ENCODE data around the gene CHORDC1. TPM values are rescaled to one million over a fixed set of nuclear protein-coding genes. Genes with fewer than 3 reads are reported as not detected.

The CHORDC1 gene
- total and polyA plus RNA-seq, 2 donors from 2014 or later, result 12.3 to 21.7 TPM

DNA sequence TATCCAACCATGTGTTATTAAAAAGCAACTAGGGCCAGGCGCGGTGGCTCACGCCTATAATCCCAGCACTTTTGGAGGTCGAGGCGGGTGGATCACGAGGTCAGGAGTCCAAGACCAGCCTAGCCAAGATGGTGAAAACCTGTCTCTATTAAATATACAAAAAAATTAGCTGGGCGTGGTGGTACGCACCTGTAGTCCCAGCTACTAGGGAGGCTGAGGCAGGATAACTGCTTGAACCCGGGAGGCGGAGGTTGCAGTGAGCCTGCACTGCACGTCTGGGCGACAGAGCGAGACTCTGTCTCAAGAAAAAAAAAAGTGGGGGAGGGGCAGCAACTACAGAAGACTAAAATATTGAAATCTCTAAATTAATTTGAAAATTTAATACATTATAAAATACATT, 18.4 kb downstream of the CHORDC1 start:
- Histone ChIP-seq H3K27me3 (ENCODE audit: control insufficient read depth, insufficient read depth, low read length) (no peaks in the 10 kb centered on the region), H3K36me3 (ENCODE audit: control insufficient read depth in 2 of 3, insufficient read depth in 3 of 3, low read length in 3 of 3) (peaks cover 0 to 12% (median 6%) of the 10 kb centered on the region in 3 donors), H3K4me3 (ENCODE audit: low read length in 3 of 3) (no peak overlapping the region), H3K9me3 (ENCODE audit: control insufficient read depth in 2 of 3, insufficient read depth in 1 of 3, low read length in 3 of 3) (no peaks in the 10 kb centered on the region), H3K9ac (ENCODE audit: low read length in 3 of 3) (no peak overlapping the region), H3K4me1 (ENCODE audit: control insufficient read depth in 2 of 3, insufficient read depth in 2 of 3, low read depth in 1 of 3, low read length in 3 of 3) (no peaks in the 10 kb centered on the region), H3K27ac (ENCODE audit: low read depth in 2 of 2, low read length in 2 of 2) (no peak overlapping the region)
- TF ChIP-seq, protein P1, sequence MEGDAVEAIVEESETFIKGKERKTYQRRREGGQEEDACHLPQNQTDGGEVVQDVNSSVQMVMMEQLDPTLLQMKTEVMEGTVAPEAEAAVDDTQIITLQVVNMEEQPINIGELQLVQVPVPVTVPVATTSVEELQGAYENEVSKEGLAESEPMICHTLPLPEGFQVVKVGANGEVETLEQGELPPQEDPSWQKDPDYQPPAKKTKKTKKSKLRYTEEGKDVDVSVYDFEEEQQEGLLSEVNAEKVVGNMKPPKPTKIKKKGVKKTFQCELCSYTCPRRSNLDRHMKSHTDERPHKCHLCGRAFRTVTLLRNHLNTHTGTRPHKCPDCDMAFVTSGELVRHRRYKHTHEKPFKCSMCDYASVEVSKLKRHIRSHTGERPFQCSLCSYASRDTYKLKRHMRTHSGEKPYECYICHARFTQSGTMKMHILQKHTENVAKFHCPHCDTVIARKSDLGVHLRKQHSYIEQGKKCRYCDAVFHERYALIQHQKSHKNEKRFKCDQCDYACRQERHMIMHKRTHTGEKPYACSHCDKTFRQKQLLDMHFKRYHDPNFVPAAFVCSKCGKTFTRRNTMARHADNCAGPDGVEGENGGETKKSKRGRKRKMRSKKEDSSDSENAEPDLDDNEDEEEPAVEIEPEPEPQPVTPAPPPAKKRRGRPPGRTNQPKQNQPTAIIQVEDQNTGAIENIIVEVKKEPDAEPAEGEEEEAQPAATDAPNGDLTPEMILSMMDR (IDR thresholded peaks at IDR 0.05; ENCODE audit: borderline replicate concordance, extremely low read depth, insufficient read depth), result no peak
- DNase-seq, result peak in 1 of 5 donors; percentile 14
- no peak for FAIRE-seq
- intact Hi-C loops (cut with DNase I), result no loop called here

DNA sequence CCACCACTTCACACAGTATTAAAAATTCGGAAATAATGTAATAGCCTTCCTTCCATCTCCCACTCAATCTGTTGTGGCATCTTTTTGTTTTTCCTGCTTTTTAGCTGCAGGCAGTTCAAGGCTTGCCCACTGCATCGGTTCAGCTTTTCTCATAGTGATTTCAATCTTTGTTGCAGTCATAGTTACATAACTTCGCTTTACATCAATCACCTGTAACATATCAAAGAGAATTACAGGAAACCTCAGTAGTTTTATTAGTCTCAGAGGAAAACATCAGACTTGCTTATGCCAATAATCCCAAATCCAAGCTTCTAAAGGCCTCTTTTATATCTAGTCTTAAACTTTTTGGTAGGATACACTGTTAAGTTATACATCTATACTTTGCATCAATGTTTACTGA, 20.5 kb downstream of the CHORDC1 start:
- Histone ChIP-seq H3K36me3 (ENCODE audit: control insufficient read depth in 2 of 3, insufficient read depth in 3 of 3, low read length in 3 of 3) (peaks cover 0 to 12% (median 8%) of the 10 kb centered on the region in 3 donors), H3K9ac (ENCODE audit: low read length in 3 of 3) (no peak overlapping the region), H3K4me1 (ENCODE audit: control insufficient read depth in 2 of 3, insufficient read depth in 2 of 3, low read depth in 1 of 3, low read length in 3 of 3) (no peaks in the 10 kb centered on the region), H3K4me3 (ENCODE audit: low read length in 3 of 3) (no peak overlapping the region), H3K9me3 (ENCODE audit: control insufficient read depth in 2 of 3, insufficient read depth in 1 of 3, low read length in 3 of 3) (no peaks in the 10 kb centered on the region), H3K27ac (ENCODE audit: low read depth in 2 of 2, low read length in 2 of 2) (no peak overlapping the region), H3K27me3 (ENCODE audit: control insufficient read depth, insufficient read depth, low read length) (no peaks in the 10 kb centered on the region)
- DNase-seq, result no peak
- intact Hi-C loops (cut with DNase I), result no loop called here
- no peak for FAIRE-seq
- TF ChIP-seq, protein P1 (IDR thresholded peaks at IDR 0.05; ENCODE audit: borderline replicate concordance, extremely low read depth, insufficient read depth), result no peak

DNA sequence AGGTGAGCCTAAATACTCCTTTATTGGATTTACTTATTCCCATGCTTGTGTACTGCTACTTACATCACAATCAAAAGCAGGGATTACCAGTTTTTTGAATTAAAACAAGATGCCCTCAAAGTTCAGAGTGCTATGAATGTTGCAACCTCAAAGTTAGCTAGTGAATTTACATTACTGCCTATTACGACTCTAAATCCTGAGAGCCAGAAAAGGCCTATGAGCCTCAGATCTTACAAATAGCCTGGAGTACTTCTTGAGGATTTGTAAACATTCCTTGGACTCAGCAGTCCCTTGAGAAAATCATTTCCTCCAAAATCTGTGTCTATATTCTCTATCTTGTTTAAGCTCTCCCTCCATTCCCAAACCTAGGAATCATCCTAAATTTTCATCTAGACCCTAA, 25.5 kb downstream of the CHORDC1 start:
- Histone ChIP-seq H3K9ac (ENCODE audit: low read length in 3 of 3) (no peak overlapping the region), H3K27ac (ENCODE audit: low read depth in 2 of 2, low read length in 2 of 2) (no peak overlapping the region), H3K4me3 (ENCODE audit: low read length in 3 of 3) (no peak overlapping the region), H3K4me1 (ENCODE audit: control insufficient read depth in 2 of 3, insufficient read depth in 2 of 3, low read depth in 1 of 3, low read length in 3 of 3) (no peaks in the 10 kb centered on the region), H3K27me3 (ENCODE audit: control insufficient read depth, insufficient read depth, low read length) (no peaks in the 10 kb centered on the region), H3K36me3 (ENCODE audit: control insufficient read depth in 2 of 3, insufficient read depth in 3 of 3, low read length in 3 of 3) (peaks cover 0 to 5% (median 0%) of the 10 kb centered on the region in 3 donors), H3K9me3 (ENCODE audit: control insufficient read depth in 2 of 3, insufficient read depth in 1 of 3, low read length in 3 of 3) (no peaks in the 10 kb centered on the region)
- no peak for DNase-seq
- intact Hi-C loops (cut with DNase I), result no loop called here
- FAIRE-seq, result no peak
- TF ChIP-seq, protein P1 (IDR thresholded peaks at IDR 0.05; ENCODE audit: borderline replicate concordance, extremely low read depth, insufficient read depth), result no peak
